Muscle of leg (tissue), 11 donors: Measurements from ENCODE around the gene TULP4. TPM values are rescaled to one million over a fixed set of nuclear protein-coding genes. Genes with fewer than 3 reads are reported as not detected.
"Not testable (repeated sequence)": the region's sequence is repeated elsewhere in the genome, so short reads cannot be mapped to it uniquely, and the experiment has no call there.

Experiments
- DNase-seq: peaks from one replicate; pipeline ENCODE4 v3.0.0; 2013
- H3K27ac ChIP-seq: one replicate; pipeline ENCODE4 v1.5.1; 2013; ENCODE audit warnings: mild to moderate bottlenecking, low read length, control low read depth
- H3K27me3 ChIP-seq: one replicate; pipeline ENCODE4 v1.6.1; 2013; ENCODE audit warnings: low read length; ENCODE audit not compliant: control insufficient read depth, insufficient read depth
- H3K36me3 ChIP-seq: one replicate; pipeline ENCODE4 v1.6.1; 2013; ENCODE audit warnings: low read length; ENCODE audit not compliant: control insufficient read depth, insufficient read depth
- H3K4me1 ChIP-seq: one replicate; pipeline ENCODE4 v1.6.1; 2013; ENCODE audit warnings: low read length; ENCODE audit not compliant: control insufficient read depth, insufficient read depth
- H3K4me3 ChIP-seq: one replicate; pipeline ENCODE4 v1.5.1; 2013; ENCODE audit warnings: low read length, control low read depth
- H3K9me3 ChIP-seq: replicated peaks from 2 replicates; pipeline ENCODE4 v1.6.1; 2013; ENCODE audit warnings: low read depth, low read length; ENCODE audit not compliant: control insufficient read depth
- WGBS: methylation state at CpG from one replicate; pipeline ENCODE4 v1.1.5; 2013; ENCODE audit warnings: missing lambda C conversion rate; ENCODE audit not compliant: insufficient coverage; 5-methylcytosine and 5-hydroxymethylcytosine counted together
- polyA plus RNA-seq, 8 donors: library from polyadenylated mRNA; unstranded; fragments of 120-200 nt; gene quantifications; one replicate each; pipeline versions ENCODE4 v1.2.1 to v1.2.3, GENCODE V29; 2013; ENCODE audit warnings: inconsistent platforms in 1 of 8, low replicate concordance in 1 of 8; ENCODE audit not compliant: insufficient read length in 8 of 8, insufficient read depth in 1 of 8
- total RNA-seq: library from RNA; stranded (reverse); fragments of 120-200 nt; gene quantifications from one replicate; pipeline ENCODE4 v1.2.4, GENCODE V29; 2013

TULP4 gene
- total and polyA plus RNA-seq, 9 donors: 11.2 to 176 (median 17.8) TPM

GRCh38 chr6:158516098-158516497 is 203.8 kb downstream of the TULP4 start:
- WGBS: 10% methylated on average over 33 of the region's 33 CpGs
- DNase-seq: no peak
- no peaks in the 10 kb centered on the region for H3K9me3 ChIP-seq
- H3K27ac ChIP-seq: no peak overlapping the region
- H3K4me3 ChIP-seq: no peak overlapping the region
- peaks cover 6% of the 10 kb centered on the region for H3K4me1 ChIP-seq
- no peaks in the 10 kb centered on the region for H3K36me3 ChIP-seq
- H3K27me3 ChIP-seq: peaks cover 16% of the 10 kb centered on the region

DNA sequence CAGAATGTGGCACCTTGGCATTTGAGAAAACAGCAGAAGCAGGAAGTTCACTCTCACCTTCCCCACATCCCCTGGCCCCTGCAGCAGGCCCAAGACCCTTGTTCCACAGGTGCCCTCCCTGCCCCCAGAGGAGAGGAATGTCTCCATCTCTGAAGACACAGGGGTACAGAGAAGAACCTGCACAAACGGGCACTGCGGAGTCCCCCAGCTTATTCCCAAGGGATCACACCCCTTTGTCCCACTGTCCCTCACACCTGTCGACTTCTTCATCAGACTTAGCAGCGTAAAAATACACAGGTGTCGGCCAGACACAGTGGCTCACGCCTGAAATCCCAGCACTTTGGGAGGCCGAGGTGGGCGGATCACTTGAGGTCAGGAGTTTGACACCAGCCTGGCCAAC is 204.8 kb downstream of the TULP4 start:
- no peak overlapping the region for H3K27ac ChIP-seq
- WGBS: 86% methylated on average over 8 of the region's 8 CpGs
- H3K4me3 ChIP-seq: no peak overlapping the region
- H3K4me1 ChIP-seq: peaks cover 6% of the 10 kb centered on the region
- no peaks in the 10 kb centered on the region for H3K9me3 ChIP-seq
- no peak for DNase-seq
- H3K27me3 ChIP-seq: peaks cover 16% of the 10 kb centered on the region
- no peaks in the 10 kb centered on the region for H3K36me3 ChIP-seq

- 56% methylated on average over 3 of the region's 5 CpGs for WGBS
- no peaks in the 10 kb centered on the region for H3K36me3 ChIP-seq
- peaks cover 6% of the 10 kb centered on the region for H3K4me1 ChIP-seq
- H3K27me3 ChIP-seq: peaks cover 16% of the 10 kb centered on the region
- no peaks in the 10 kb centered on the region for H3K9me3 ChIP-seq
- H3K4me3 ChIP-seq: no peak overlapping the region
- DNase-seq: no peak
- no peak overlapping the region for H3K27ac ChIP-seq
These were observed 205.3 kb downstream of the TULP4 start for GRCh38 chr6:158517581-158517980.

DNA sequence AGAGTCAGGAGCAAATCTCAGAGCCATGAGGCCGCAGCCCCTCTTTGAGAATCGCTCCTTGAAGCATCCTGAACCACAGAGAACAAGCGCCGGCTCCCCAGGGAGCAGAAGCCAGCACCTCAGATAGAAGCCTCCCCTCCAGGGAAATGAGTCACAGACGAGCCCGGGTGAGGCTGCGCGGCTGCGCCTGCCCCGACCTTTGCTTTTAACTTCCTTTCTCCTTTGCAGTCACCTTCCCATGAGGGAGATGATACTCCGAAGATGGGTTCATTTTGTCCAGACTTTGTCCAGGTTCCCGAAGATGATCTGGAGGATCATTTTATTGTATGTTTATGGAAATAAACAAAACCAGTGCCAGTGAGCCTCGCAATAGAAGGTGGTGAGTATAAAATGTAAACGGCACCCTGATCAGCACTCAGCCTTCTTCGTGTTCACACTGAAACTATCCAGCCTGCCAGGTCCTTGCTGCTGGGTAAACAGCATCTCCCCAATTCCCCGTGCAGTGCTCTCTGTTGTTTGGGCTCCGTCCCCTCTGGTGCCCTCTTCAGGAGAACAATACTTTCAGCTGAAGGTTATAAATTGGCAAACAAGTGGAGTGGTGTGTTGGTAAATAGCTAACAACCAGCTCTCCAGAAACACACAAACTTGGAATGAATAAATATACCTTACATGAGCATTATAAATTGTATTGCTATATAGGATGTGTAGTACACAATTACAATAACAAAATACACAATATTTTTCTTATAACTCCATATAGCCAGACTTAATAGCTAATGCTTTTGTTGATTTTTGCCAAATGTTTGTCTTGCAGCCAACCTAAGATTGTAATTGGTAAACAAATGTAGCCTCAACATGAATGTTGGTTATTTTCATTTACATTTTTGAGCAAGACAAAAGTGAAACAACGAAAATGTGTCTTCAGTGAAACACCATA is 206.2 kb downstream of the TULP4 start:
- H3K4me1 ChIP-seq: peaks cover 6% of the 10 kb centered on the region
- H3K36me3 ChIP-seq: no peaks in the 10 kb centered on the region
- no peaks in the 10 kb centered on the region for H3K9me3 ChIP-seq
- H3K4me3 ChIP-seq: no peak overlapping the region
- peaks cover 16% of the 10 kb centered on the region for H3K27me3 ChIP-seq
- peak; percentile 71 for DNase-seq
- H3K27ac ChIP-seq: no peak overlapping the region
- WGBS: 12% methylated on average over 6 of the region's 18 CpGs

DNA sequence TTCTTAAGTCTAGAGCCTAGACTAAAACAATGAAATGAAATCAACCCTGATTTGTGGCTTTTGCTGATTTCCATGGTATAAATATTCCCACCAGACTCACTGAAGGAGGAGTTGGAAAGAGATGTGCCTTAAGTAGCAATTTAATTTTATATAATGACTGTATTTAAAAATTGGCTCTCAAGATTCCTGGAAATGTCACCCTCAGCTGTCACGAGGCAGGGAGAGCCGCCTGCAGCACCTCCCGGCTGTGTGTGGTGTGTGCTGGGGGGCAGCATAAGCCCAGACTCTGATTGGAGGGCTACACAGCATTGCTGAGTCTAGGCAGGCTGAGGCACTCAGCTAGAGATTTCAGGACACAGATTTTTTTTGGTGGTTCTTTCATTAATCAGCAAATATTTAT is 207.0 kb downstream of the TULP4 start:
- 24% methylated on average over 3 of the region's 3 CpGs for WGBS
- peaks cover 16% of the 10 kb centered on the region for H3K27me3 ChIP-seq

DNA sequence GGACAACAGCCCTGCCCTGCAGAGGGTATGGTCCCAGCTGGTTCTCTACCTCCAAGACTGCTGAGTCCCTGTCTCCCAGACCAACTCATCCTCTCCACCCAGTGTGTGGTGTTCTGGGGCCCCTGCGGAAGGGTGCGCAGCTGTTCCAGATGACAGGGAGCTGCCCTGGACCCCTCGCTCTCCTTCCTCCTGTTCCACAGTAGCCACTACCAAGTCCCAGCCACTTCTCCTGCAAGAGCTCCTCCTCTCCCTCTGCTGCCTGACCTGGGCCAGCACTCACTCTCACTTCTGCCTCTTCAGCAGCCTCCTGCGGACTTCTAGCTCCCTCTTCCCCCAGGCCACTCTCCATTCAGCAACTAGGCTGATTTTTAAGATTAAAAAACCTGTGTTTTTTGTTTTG is 207.5 kb downstream of the TULP4 start:
- Histone ChIP-seq H3K9me3 (peaks cover 4% of the 10 kb centered on the region), H3K4me3 (no peak overlapping the region), H3K27me3 (peaks cover 16% of the 10 kb centered on the region), H3K36me3 (no peaks in the 10 kb centered on the region), H3K27ac (no peak overlapping the region), H3K4me1 (peaks cover 6% of the 10 kb centered on the region)
- DNase-seq: no peak
- 32% methylated on average over 3 of the region's 4 CpGs for WGBS

More for the DNA sequence above, 207.0 kb downstream of the TULP4 start:
- Histone ChIP-seq H3K36me3 (no peaks in the 10 kb centered on the region), H3K4me1 (peaks cover 6% of the 10 kb centered on the region), H3K9me3 (peaks cover 4% of the 10 kb centered on the region), H3K4me3 (no peak overlapping the region), H3K27ac (no peak overlapping the region)
- no peak for DNase-seq

GRCh38 chr6:158520975-158521374 is 208.7 kb downstream of the TULP4 start:
- H3K27me3 ChIP-seq: peaks cover 16% of the 10 kb centered on the region
- not testable (repeated sequence) for DNase-seq, H3K4me1 ChIP-seq, H3K4me3 ChIP-seq, H3K27ac ChIP-seq, H3K9me3 ChIP-seq, H3K36me3 ChIP-seq
- WGBS: 85% methylated on average over 4 of the region's 7 CpGs

DNA sequence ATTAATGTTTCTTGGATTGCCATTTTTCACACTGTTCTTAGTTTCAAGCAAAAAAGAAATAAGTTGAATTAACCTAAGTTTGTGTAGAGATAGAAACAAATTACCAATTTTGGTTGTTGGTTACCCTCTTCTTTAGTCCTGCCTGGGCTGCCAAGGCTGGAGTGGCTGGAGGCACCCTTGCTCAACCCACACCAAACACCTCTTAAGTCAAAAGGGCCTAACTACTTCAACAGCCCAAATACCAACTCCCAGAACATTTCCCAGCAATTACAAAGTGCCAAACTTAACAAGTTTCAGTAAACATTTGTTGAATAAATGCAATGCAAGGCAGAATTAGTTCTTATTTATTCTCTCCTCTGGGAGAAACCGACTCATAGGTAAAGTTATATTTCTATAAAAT is 209.5 kb downstream of the TULP4 start:
- H3K27ac ChIP-seq: no peak overlapping the region
- H3K4me1 ChIP-seq: peaks cover 6% of the 10 kb centered on the region
- peaks cover 4% of the 10 kb centered on the region for H3K9me3 ChIP-seq
- peaks cover 12% of the 10 kb centered on the region for H3K27me3 ChIP-seq
- no peak for DNase-seq
- WGBS: no CpG with 5 or more reads among the region's 1 CpG
- H3K36me3 ChIP-seq: no peaks in the 10 kb centered on the region
- no peak overlapping the region for H3K4me3 ChIP-seq

GRCh38 chr6:158522616-158523015 is 210.4 kb downstream of the TULP4 start:
- Histone ChIP-seq H3K4me1 (peaks cover 6% of the 10 kb centered on the region), H3K27me3 (peaks cover 5% of the 10 kb centered on the region), H3K4me3 (no peak overlapping the region), H3K27ac (no peak overlapping the region), H3K36me3 (no peaks in the 10 kb centered on the region), H3K9me3 (peaks cover 4% of the 10 kb centered on the region)
- DNase-seq: no peak
- 85% methylated on average over 7 of the region's 11 CpGs for WGBS

- Histone ChIP-seq H3K4me1 (no peaks in the 10 kb centered on the region), H3K36me3 (no peaks in the 10 kb centered on the region), H3K27me3 (no peaks in the 10 kb centered on the region), H3K27ac (no peak overlapping the region), H3K4me3 (no peak overlapping the region), H3K9me3 (peaks cover 8% of the 10 kb centered on the region)
- 93% methylated on average over 15 of the region's 15 CpGs for WGBS
- DNase-seq: no peak
These were observed 212.0 kb downstream of the TULP4 start for GRCh38 chr6:158524311-158524710.
